Tibial nerve (tissue), 4 donors: ENCODE results near the gene ISCA1.

Source experiments
- CTCF ChIP-seq, 5 experiments: fragments of 200-600 bp in 3 of 5; fragments of 450-650 bp in 2 of 5; sonication (generic) in 3 of 5; IDR thresholded peaks; one replicate each; pipeline ENCODE4 v1.5.1; 2016 to 2019; ENCODE audit warnings: antibody characterized with exemption in 5 of 5, mild to moderate bottlenecking in 3 of 5, moderate library complexity in 2 of 5
- EP300 ChIP-seq, 2 donors: sonication (generic); formaldehyde crosslinking; IDR thresholded peaks; one replicate each; pipeline ENCODE4 v1.6.1; 2017; ENCODE audit warnings: antibody characterized with exemption in 2 of 2, mild to moderate bottlenecking in 1 of 2
- POLR2A ChIP-seq, 2 donors: fragments of 450-650 bp; IDR thresholded peaks; one replicate each; pipeline ENCODE4 v1.6.1; 2017; ENCODE audit warnings: antibody characterized with exemption in 2 of 2, mild to moderate bottlenecking in 2 of 2, moderate library complexity in 2 of 2

GRCh38 chr9:86328156-86328555 is 45.8 kb upstream of the ISCA1 start:
- no peak for TF ChIP-seq POLR2A (IDR thresholded peaks at IDR 0.05)
- no peak for TF ChIP-seq CTCF (IDR thresholded peaks at IDR 0.05)
- TF ChIP-seq EP300 (IDR thresholded peaks at IDR 0.05): no peak
